Measurements from ENCODE around the gene LST1. TPM values are rescaled to one million over a fixed set of nuclear protein-coding genes. Genes with fewer than 3 reads are reported as not detected.

Gene LST1
- total and polyA plus RNA-seq, 2 donors (not counting 1 experiment from before 2014, with no cell fraction given), result 7.4 to 30.5 TPM

- Histone ChIP-seq H3K4me2 (replicated peaks; ENCODE audit: low read depth, low read length, poor library complexity, severe bottlenecking) (peak overlapping the region; percentile 88), H3K9me3 (ENCODE audit: control extremely low read depth in 1 of 3, control insufficient read depth in 2 of 3, insufficient read depth in 1 of 3, low read length in 2 of 3) (peaks cover 0 to 3% (median 0%) of the 10 kb centered on the region in 3 donors), H4K20me1 (ENCODE audit: control insufficient read depth, insufficient read depth, low read length, poor library complexity, severe bottlenecking) (no peaks in the 10 kb centered on the region), H3K9ac (ENCODE audit: low read length) (peak overlapping the region; percentile 70), H2AFZ (ENCODE audit: insufficient read depth, low read depth, low read length, poor library complexity, severe bottlenecking) (peak overlapping the region; percentile 61), H3K4me3 (ENCODE audit: control extremely low read depth in 1 of 5, extremely low read depth in 1 of 5, insufficient read depth in 1 of 5, low read depth in 2 of 5, low read length in 4 of 5) (peak overlapping the region; percentile 28 to 69 (median 40)), H3K4me1 (ENCODE audit: control insufficient read depth in 2 of 2, insufficient read depth in 2 of 2, low read length in 2 of 2) (peaks cover 26 to 47% of the 10 kb centered on the region in 2 donors), H3K79me2 (ENCODE audit: control insufficient read depth, insufficient read depth, low read length) (peaks cover 40% of the 10 kb centered on the region), H3K27ac (ENCODE audit: low read length in 2 of 2) (peak overlapping the region; percentile 80 to 83), H3K27me3 (replicated peaks in 1 of 4; ENCODE audit: control extremely low read depth in 1 of 4, control insufficient read depth in 3 of 4, insufficient read depth in 4 of 4, low read length in 3 of 4) (no peaks in the 10 kb centered on the region), H3K36me3 (replicated peaks in 1 of 2; ENCODE audit: control extremely low read depth in 1 of 2, control insufficient read depth in 1 of 2, extremely low read depth in 1 of 2, insufficient read depth in 2 of 2, low read length in 1 of 2) (peaks cover 0 to 3% of the 10 kb centered on the region in 2 experiments)
- Mint-ChIP-seq H3K4me3 (peak overlapping the region; percentile 87), H3K9me3 (ENCODE audit: insufficient read depth) (no peaks in the 10 kb centered on the region), H3K27me3 (no peaks in the 10 kb centered on the region), H3K27ac (peak overlapping the region; percentile 88), H3K4me1 (peaks cover 40% of the 10 kb centered on the region)
- WGBS (ENCODE audit: insufficient coverage), result 95% methylated on average over 21 of the region's 24 CpGs
- TF ChIP-seq EZH2 (IDR thresholded peaks at IDR 0.05; ENCODE audit: borderline replicate concordance, insufficient read depth, low read depth, low read length, poor library complexity, severe bottlenecking), result no peak
- TF ChIP-seq, protein P1, sequence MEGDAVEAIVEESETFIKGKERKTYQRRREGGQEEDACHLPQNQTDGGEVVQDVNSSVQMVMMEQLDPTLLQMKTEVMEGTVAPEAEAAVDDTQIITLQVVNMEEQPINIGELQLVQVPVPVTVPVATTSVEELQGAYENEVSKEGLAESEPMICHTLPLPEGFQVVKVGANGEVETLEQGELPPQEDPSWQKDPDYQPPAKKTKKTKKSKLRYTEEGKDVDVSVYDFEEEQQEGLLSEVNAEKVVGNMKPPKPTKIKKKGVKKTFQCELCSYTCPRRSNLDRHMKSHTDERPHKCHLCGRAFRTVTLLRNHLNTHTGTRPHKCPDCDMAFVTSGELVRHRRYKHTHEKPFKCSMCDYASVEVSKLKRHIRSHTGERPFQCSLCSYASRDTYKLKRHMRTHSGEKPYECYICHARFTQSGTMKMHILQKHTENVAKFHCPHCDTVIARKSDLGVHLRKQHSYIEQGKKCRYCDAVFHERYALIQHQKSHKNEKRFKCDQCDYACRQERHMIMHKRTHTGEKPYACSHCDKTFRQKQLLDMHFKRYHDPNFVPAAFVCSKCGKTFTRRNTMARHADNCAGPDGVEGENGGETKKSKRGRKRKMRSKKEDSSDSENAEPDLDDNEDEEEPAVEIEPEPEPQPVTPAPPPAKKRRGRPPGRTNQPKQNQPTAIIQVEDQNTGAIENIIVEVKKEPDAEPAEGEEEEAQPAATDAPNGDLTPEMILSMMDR (IDR thresholded peaks at IDR 0.05), result no peak
- ATAC-seq (ENCODE audit: low read depth), result no peak
- POLR2A ChIA-PET, result interaction anchor here (0.6 to 42.6 kb wide), 8 partner anchors 9 to 315 kb away, joined by 3 to 1450 read pairs (median 4); partner anchors contain the start of genes LST1, LTA, LTB and NCR3
- CTCF ChIA-PET, result interaction anchor here (0.6 to 29.4 kb wide), 10 partner anchors 19 to 283 kb away, joined by 3 to 2241 read pairs (median 4); partner anchors contain the start of genes AIF1, C6orf47, LSM2 and LST1
- no peak for DNase-seq
- intact Hi-C loops (cut with micrococcal nuclease), result loop anchor here (1.0 to 2.0 kb wide), 7 partner anchors 13 to 607 kb away; partner anchors contain the start of genes EHMT2, PPT2 and PRRC2A
Measured at GRCh38 chr6:31547727-31548543, 38.1 kb upstream of the LST1 start.

Data from B cell (primary cell).